ENCODE results near the gene SLC10A6. TPM values are rescaled to one million over a fixed set of nuclear protein-coding genes. Genes with fewer than 3 reads are reported as not detected.

Gene SLC10A6
- total RNA-seq, 1 experiment from 2014 or later, result not detected

GRCh38 chr4:86848136-86848535 is 1.0 kb downstream of the SLC10A6 start:
- H3K9ac ChIP-seq (ENCODE audit: low read length), result no peak overlapping the region
- no peaks in the 10 kb centered on the region for H3K27me3 ChIP-seq (ENCODE audit: low read length)
- no TSS peak for BruUV-seq (replicated peaks)
- DNase-seq (no peak), ATAC-seq (no peak)
- H3K4me3 ChIP-seq (ENCODE audit: low read length), result no peak overlapping the region
- no peaks in the 10 kb centered on the region for H4K20me1 ChIP-seq (ENCODE audit: low read length)
- ChIA-PET CTCF (no interaction called here), POLR2A (ENCODE audit: unreplicated experiment) (interaction anchor here (0.6 kb wide), 1 partner anchor 251 kb away, joined by 5 read pairs; no protein-coding TSS in a partner anchor)
- H3K9me3 ChIP-seq (ENCODE audit: low read length), result no peaks in the 10 kb centered on the region
- TF ChIP-seq EZH2 (IDR thresholded peaks at IDR 0.05; ENCODE audit: low read length, unreplicated experiment) (no peak), CTCF (conservative IDR thresholded peaks at IDR 0.05; ENCODE audit: low read depth, low read length) (no peak), EZH2phosphoT487 (IDR thresholded peaks at IDR 0.05; ENCODE audit: borderline replicate concordance, low read length) (no peak)
- H3K4me2 ChIP-seq (ENCODE audit: low read length), result peak overlapping the region; percentile 20
- no peaks in the 10 kb centered on the region for H3K9me2 ChIP-seq (replicated peaks; ENCODE audit: low read length)
- no peaks in the 10 kb centered on the region for H3K79me2 ChIP-seq (ENCODE audit: low read length)
- H3F3A ChIP-seq (ENCODE audit: low read length, unreplicated experiment), result no peaks in the 10 kb centered on the region
- no peaks in the 10 kb centered on the region for H3K36me3 ChIP-seq (ENCODE audit: low read depth, low read length)
- peak overlapping the region; percentile 49; the same call in 1 of the 2 replicates for H2AFZ ChIP-seq (ENCODE audit: low read length)
- peaks cover 16% of the 10 kb centered on the region for H3K4me1 ChIP-seq (ENCODE audit: insufficient read depth, low read length)
- intact Hi-C loops (cut with micrococcal nuclease), result no loop called here
- peak overlapping the region; percentile 43 for H3K27ac ChIP-seq (ENCODE audit: low read length)

- H2AFZ ChIP-seq (ENCODE audit: low read length), result peak overlapping the region; percentile 49; the same call in 1 of the 2 replicates
- no peaks in the 10 kb centered on the region for H3K27me3 ChIP-seq (ENCODE audit: low read length)
- no peaks in the 10 kb centered on the region for H3F3A ChIP-seq (ENCODE audit: low read length, unreplicated experiment)
- peak overlapping the region; percentile 20 for H3K4me2 ChIP-seq (ENCODE audit: low read length)
- H3K9ac ChIP-seq (ENCODE audit: low read length), result no peak overlapping the region
- intact Hi-C loops (cut with micrococcal nuclease), result no loop called here
- peak overlapping the region; percentile 43 for H3K27ac ChIP-seq (ENCODE audit: low read length)
- no peaks in the 10 kb centered on the region for H3K9me3 ChIP-seq (ENCODE audit: low read length)
- ChIA-PET POLR2A (ENCODE audit: unreplicated experiment) (interaction anchor here (0.6 kb wide), 1 partner anchor 250 kb away, joined by 5 read pairs; no protein-coding TSS in a partner anchor), CTCF (interaction anchor here (0.7 kb wide), 1 partner anchor 166 kb away, joined by 4 read pairs; no protein-coding TSS in a partner anchor)
- no peak for ATAC-seq
- peak; percentile 34 for DNase-seq
- BruUV-seq (replicated peaks), result no TSS peak
- no peak overlapping the region for H3K4me3 ChIP-seq (ENCODE audit: low read length)
- H3K79me2 ChIP-seq (ENCODE audit: low read length), result no peaks in the 10 kb centered on the region
- no peaks in the 10 kb centered on the region for H3K9me2 ChIP-seq (replicated peaks; ENCODE audit: low read length)
- peaks cover 16% of the 10 kb centered on the region for H3K4me1 ChIP-seq (ENCODE audit: insufficient read depth, low read length)
- TF ChIP-seq CTCF (conservative IDR thresholded peaks at IDR 0.05; ENCODE audit: low read depth, low read length) (no peak), EZH2 (IDR thresholded peaks at IDR 0.05; ENCODE audit: low read length, unreplicated experiment) (no peak), EZH2phosphoT487 (IDR thresholded peaks at IDR 0.05; ENCODE audit: borderline replicate concordance, low read length) (no peak)
- no peaks in the 10 kb centered on the region for H4K20me1 ChIP-seq (ENCODE audit: low read length)
- H3K36me3 ChIP-seq (ENCODE audit: low read depth, low read length), result no peaks in the 10 kb centered on the region
These were observed 1.6 kb downstream of the SLC10A6 start for GRCh38 chr4:86847571-86847970.

- H3K4me1 ChIP-seq (ENCODE audit: insufficient read depth, low read length), result peaks cover 16% of the 10 kb centered on the region
- TF ChIP-seq CTCF (conservative IDR thresholded peaks at IDR 0.05; ENCODE audit: low read depth, low read length), result no peak
- TF ChIP-seq EZH2 (IDR thresholded peaks at IDR 0.05; ENCODE audit: low read length, unreplicated experiment), result no peak
- H3K79me2 ChIP-seq (ENCODE audit: low read length), result no peaks in the 10 kb centered on the region
- no peak for DNase-seq
- no peaks in the 10 kb centered on the region for H3K27me3 ChIP-seq (ENCODE audit: low read length)
- no peaks in the 10 kb centered on the region for H3K9me3 ChIP-seq (ENCODE audit: low read length)
- H3K4me2 ChIP-seq (ENCODE audit: low read length), result peak overlapping the region; percentile 20; the same call in 1 of the 2 replicates
- no peak overlapping the region for H2AFZ ChIP-seq (ENCODE audit: low read length)
- CTCF ChIA-PET, result no interaction called here
- ATAC-seq, result no peak
- no peak overlapping the region; the same call in 1 of the 2 replicates for H3K9ac ChIP-seq (ENCODE audit: low read length)
- no peak overlapping the region for H3K4me3 ChIP-seq (ENCODE audit: low read length)
- no TSS peak for BruUV-seq (replicated peaks)
- intact Hi-C loops (cut with micrococcal nuclease), result no loop called here
- H3F3A ChIP-seq (ENCODE audit: low read length, unreplicated experiment), result no peaks in the 10 kb centered on the region
- no peaks in the 10 kb centered on the region for H4K20me1 ChIP-seq (ENCODE audit: low read length)
- peak overlapping the region; percentile 9; the same call in 1 of the 2 replicates for H3K27ac ChIP-seq (ENCODE audit: low read length)
- no peaks in the 10 kb centered on the region for H3K9me2 ChIP-seq (replicated peaks; ENCODE audit: low read length)
- no peaks in the 10 kb centered on the region for H3K36me3 ChIP-seq (ENCODE audit: low read depth, low read length)
- POLR2A ChIA-PET (ENCODE audit: unreplicated experiment), result no interaction called here
These were observed 2.3 kb downstream of the SLC10A6 start for GRCh38 chr4:86846921-86847320.

Data from PC-3 (cell line).